Rectal smooth muscle tissue (tissue), 1 donor: Measurements from ENCODE around the gene ADD3.
A peak's percentile ranks its signal among the peaks of the same experiment; 100 is the strongest.

Experiments
- H3K27ac ChIP-seq: one replicate; pipeline ENCODE4 v1.7.0; 2013; ENCODE audit warnings: low read depth, low read length, inconsistent platforms
- H3K27me3 ChIP-seq: one replicate; pipeline ENCODE4 v1.7.0; 2013; ENCODE audit warnings: low read length; ENCODE audit not compliant: control insufficient read depth, insufficient read depth
- H3K36me3 ChIP-seq: one replicate; pipeline ENCODE4 v1.7.0; 2013; ENCODE audit warnings: low read length; ENCODE audit not compliant: control insufficient read depth, insufficient read depth
- H3K4me1 ChIP-seq: one replicate; pipeline ENCODE4 v1.7.0; 2013; ENCODE audit warnings: low read length; ENCODE audit not compliant: control insufficient read depth, insufficient read depth
- H3K4me3 ChIP-seq: one replicate; pipeline ENCODE4 v1.7.0; 2013; ENCODE audit warnings: low read length
- H3K9ac ChIP-seq: one replicate; pipeline ENCODE4 v1.7.0; 2013; ENCODE audit warnings: low read length

Gene ADD3

DNA sequence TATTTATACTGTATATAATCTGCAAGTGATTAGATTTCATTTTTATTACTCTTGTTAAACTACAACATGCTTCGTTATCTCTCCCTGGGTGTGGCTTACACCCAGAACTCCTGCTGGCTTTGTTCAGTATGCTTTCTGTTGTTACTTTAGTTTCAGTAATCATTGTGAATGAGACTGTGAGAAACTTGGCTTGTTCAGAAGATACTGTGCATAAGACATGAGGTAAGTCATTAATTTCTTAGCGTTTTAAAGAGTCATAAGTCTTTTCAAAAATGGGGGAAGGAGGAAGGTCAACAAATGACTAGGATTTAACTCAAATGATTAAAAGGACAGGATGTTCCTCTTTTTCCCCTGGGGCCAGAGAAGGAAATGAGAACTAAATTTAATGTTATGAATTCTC, 11.6 kb upstream of the ADD3 start:
- no peaks in the 10 kb centered on the region for H3K27me3 ChIP-seq
- no peaks in the 10 kb centered on the region for H3K36me3 ChIP-seq
- H3K4me1 ChIP-seq = peaks cover 3% of the 10 kb centered on the region
- no peak overlapping the region for H3K4me3 ChIP-seq
- H3K27ac ChIP-seq = no peak overlapping the region
- no peak overlapping the region for H3K9ac ChIP-seq

DNA sequence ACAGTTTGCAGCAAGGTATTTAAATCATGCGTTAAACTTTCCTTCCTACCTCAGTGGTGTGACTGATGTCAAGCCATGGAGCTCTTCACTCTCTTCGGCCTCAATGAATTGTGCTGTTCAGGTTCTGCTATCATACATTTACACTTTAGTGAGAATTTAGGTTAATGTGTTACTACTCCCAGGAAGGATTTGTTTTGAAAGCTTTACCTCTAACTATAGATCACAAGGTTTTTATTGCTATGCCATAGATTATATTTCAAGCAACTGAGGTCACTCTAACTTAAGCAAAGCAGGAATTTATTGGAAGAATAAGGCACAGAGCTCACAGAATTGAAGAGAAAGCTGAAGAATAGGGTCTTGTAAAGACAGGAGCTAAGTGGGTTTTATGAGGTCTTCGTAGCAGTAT, 11.0 kb upstream of the ADD3 start:
- Histone ChIP-seq H3K27ac (no peak overlapping the region), H3K27me3 (no peaks in the 10 kb centered on the region)

DNA sequence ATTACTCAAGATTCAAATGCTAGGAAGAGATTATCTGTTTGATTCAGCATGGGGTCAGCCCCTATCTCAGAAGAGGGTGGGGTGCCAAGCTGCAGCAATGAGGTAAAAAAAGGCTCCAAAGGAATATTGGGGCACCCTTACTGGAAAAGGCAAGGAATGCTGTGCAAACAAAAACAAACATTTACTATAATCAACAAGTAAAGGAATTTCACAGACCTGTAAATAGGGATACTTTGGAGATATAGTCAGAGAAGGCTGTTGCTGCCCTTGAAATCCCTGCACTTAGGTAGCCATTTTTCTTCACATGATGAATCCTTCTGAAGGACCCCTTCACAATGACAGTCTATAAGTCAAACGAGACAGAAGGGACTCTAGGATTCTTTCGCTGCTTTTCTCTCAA, 10.6 kb upstream of the ADD3 start:
- Histone ChIP-seq H3K4me1 (peaks cover 3% of the 10 kb centered on the region), H3K36me3 (no peaks in the 10 kb centered on the region), H3K9ac (no peak overlapping the region), H3K4me3 (no peak overlapping the region), H3K27me3 (no peaks in the 10 kb centered on the region), H3K27ac (no peak overlapping the region)

More for the DNA sequence above, 11.0 kb upstream of the ADD3 start:
- Histone ChIP-seq H3K4me1 (peaks cover 3% of the 10 kb centered on the region), H3K4me3 (no peak overlapping the region), H3K36me3 (no peaks in the 10 kb centered on the region), H3K9ac (no peak overlapping the region)

DNA sequence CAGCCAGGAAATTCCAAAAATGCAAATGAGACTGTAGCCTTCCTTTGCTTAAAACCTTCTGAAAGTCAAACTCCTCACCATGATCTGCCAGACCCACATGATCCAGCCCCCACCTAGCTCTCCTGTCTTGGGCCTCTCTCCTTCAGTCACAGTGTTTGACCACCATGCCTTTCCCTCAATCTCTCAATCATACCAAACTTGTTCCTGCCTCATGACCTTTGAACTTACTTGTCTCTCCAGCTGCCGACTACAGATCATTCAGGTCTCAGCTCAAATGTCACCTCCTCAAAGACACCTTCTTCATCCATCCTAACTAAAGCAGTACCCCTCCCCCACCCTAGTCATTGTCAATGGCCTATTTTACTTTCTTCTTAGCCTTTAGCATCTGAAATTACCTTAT, 9.3 kb upstream of the ADD3 start:
- Histone ChIP-seq H3K4me1 (peaks cover 3% of the 10 kb centered on the region), H3K36me3 (no peaks in the 10 kb centered on the region), H3K27ac (no peak overlapping the region)

DNA sequence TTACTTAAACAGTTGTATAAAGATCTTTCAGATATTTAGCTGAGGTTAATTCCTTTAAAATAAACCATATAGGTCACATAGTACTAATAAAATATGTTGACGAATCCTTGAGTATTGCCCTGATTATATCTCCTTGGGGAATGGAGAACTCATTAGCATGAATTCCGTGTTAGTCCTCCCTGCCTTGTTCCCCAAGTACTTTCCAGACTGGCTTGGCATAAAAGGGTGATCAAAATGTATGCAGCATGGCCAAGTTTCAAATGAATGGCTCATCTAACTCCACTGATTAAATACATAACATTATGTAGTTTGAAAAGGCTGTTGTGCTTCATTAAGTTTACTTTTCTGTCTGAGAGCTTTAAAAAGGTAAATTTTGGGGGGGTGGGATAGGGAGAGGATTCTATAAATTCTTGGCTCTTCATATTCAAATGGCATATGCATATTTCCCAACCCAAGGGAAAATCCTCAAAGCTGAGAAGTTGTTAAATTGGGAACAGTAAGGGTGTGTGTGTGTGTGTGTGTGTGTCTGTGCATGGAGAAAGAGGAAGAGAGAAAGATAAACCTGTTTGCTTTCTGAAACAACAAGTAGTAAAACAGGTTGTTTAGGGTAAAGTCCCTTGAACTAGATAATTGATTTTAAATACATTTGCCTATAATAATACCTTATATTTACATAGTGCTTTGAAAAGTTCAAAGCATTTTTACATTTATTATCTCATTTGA, 4.8 kb upstream of the ADD3 start:
- Histone ChIP-seq H3K27ac (no peak overlapping the region), H3K9ac (no peak overlapping the region), H3K4me1 (no peaks in the 10 kb centered on the region), H3K27me3 (no peaks in the 10 kb centered on the region), H3K36me3 (no peaks in the 10 kb centered on the region), H3K4me3 (no peak overlapping the region)

More for the DNA sequence above, 9.3 kb upstream of the ADD3 start:
- Histone ChIP-seq H3K27me3 (no peaks in the 10 kb centered on the region), H3K4me3 (no peak overlapping the region), H3K9ac (no peak overlapping the region)

DNA sequence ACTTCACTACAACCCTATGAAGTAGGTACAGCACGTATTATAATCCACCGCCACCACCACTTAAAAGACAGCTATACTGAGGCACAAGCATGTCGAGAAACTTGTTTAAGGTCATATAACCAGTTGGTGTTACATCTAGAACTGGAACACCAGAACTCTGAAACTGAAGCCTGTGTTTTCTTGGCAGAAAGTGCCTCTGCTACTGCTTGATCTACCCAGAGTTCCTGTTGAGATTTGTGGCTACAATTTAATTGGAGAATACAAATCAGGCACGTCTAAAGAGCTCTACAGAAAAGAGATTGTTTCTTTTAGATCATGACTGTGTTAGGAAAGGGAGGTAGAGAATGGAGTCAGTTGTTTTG, 4.3 kb upstream of the ADD3 start:
- Histone ChIP-seq H3K27me3 (no peaks in the 10 kb centered on the region), H3K27ac (no peak overlapping the region), H3K4me1 (no peaks in the 10 kb centered on the region), H3K9ac (no peak overlapping the region), H3K36me3 (no peaks in the 10 kb centered on the region), H3K4me3 (no peak overlapping the region)

DNA sequence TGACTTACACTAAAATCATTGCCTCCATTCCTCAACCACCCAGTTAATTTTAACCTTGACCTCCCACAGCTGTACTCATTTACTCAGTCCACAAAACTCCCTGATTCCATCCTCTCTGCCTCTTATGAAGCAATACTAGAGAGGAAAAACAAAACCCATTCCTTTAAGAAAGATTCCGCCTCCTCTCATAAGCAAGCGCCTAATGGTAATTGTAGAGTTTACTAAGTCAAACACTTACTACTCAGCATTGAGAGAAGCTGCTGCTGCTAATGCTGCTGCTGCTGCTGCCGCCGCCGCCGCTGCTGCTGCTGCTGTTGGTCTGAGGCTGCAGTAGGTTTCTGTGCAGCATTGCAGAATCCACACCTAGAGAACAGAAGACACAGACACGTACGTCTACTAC, 2.1 kb upstream of the ADD3 start:
- peak overlapping the region; percentile 58 for H3K4me3 ChIP-seq
- no peaks in the 10 kb centered on the region for H3K27me3 ChIP-seq
- peaks cover 5% of the 10 kb centered on the region for H3K4me1 ChIP-seq
- H3K27ac ChIP-seq = peak overlapping the region; percentile 46
- no peak overlapping the region for H3K9ac ChIP-seq
- no peaks in the 10 kb centered on the region for H3K36me3 ChIP-seq

DNA sequence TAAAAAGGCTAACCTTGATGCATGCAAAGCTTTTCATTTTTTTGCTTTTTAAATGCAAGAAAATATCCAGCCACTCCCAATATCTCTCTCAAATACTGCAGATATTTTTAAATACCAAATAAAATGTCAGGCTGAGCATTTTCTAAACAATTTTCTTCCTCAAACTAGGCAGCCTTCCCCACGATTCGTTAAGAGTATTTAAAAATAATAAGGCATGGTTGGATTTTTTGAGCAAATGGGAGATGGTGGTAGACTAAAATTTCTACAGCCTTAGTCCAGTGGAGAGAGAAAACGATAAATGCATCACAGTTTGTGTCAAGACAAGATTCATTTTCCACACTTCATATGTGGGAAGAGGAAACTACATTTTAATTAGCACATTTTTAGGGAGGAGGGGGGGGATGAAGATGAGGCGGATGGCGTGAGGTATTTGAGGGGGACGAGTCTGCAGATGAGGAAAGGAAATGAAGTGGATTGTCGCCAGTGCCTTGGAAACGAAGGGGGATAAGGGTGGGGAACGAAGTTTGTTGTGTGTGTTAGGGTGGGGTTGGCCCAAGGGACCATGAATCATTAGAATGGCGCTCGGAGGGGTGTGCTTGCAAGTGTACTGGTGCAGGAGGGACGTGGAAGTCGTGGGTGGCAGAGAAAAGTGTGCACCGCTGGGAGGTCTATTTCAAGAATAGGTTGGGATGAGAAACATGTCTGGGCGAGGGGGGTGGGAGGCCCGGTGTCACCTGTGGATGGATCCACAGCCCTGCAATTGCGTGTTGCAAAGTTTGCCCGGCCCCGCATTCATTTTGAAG, 1.2 kb upstream of the ADD3 start:
- H3K27me3 ChIP-seq = no peaks in the 10 kb centered on the region
- H3K4me3 ChIP-seq = peak overlapping the region; percentile 58
- H3K36me3 ChIP-seq = no peaks in the 10 kb centered on the region
- H3K27ac ChIP-seq = peak overlapping the region; percentile 75
- H3K4me1 ChIP-seq = peaks cover 7% of the 10 kb centered on the region
- H3K9ac ChIP-seq = peak overlapping the region; percentile 35

DNA sequence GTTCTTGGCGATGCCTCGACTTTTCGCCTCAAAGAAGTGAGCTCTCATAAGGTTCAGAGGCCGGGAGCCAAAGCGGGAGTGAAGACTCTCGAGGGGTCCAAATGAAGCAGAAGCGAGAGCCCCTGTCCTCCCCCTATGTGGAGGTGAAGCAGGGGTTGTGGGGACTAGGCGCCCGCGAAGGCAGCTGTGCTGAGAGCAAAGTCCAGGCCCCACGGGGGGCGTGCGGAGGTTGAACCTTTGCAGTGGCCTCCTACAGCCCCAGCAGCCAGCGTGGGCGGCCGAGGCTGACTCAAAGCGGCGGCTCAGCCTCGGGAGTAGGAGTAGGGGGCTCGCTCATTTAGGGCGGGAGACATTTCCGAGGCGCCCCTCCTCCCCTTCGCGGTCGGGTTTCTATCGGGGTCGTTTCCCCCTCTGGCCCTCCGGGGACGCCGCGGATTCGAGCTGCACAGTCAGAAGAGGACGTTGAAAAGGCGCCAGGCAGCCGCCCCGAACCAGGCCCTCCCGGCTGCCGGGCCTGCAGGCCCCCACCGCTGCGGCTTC, 553 bp upstream of the ADD3 start:
- no peaks in the 10 kb centered on the region for H3K36me3 ChIP-seq
- peak overlapping the region; percentile 35 for H3K9ac ChIP-seq
- peak overlapping the region; percentile 58 for H3K4me3 ChIP-seq
- peaks cover 7% of the 10 kb centered on the region for H3K4me1 ChIP-seq
- no peaks in the 10 kb centered on the region for H3K27me3 ChIP-seq
- H3K27ac ChIP-seq = peak overlapping the region; percentile 75

DNA sequence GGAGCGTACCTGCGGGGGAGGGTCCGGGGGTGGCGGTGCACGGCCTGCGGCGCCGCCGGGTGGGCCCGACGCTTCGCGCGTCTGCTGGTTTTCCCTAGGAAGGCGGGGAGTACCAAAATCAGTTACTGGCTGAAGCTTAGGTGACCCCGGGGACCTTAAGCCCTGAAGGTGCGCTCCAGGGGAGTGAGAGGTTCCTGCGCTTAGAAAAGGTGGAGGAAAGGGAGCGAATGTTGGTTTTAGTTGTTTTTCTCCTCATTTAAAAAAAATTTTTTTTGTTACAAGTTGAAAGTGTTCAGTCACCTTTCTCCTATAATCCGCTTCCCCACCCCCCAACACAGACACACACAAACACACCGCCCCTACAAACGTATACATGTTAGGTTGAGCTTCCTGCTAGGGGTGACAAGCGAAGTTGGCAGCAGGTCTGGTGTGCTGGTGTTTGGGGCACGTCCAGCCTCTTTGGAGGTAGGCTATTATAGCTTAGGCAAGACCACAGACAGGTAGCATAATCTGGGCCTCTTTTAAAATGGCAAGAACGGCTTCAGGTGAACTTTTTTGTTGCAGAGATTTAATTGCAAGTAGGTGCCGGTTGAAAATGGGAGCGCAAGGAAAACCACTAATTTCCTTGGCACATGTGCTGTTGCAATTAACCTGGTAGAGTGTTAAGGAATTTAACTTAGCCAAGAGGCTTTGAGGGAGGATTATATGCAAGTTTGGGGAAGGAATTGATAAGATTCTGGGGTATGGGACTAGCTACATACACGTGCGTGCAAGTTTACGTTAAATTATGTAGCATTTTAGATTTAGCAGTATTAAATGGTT, 945 bp downstream of the ADD3 start:
- Histone ChIP-seq H3K9ac (no peak overlapping the region), H3K36me3 (no peaks in the 10 kb centered on the region), H3K27me3 (no peaks in the 10 kb centered on the region), H3K4me3 (peak overlapping the region; percentile 83), H3K4me1 (peaks cover 7% of the 10 kb centered on the region), H3K27ac (peak overlapping the region; percentile 83)

DNA sequence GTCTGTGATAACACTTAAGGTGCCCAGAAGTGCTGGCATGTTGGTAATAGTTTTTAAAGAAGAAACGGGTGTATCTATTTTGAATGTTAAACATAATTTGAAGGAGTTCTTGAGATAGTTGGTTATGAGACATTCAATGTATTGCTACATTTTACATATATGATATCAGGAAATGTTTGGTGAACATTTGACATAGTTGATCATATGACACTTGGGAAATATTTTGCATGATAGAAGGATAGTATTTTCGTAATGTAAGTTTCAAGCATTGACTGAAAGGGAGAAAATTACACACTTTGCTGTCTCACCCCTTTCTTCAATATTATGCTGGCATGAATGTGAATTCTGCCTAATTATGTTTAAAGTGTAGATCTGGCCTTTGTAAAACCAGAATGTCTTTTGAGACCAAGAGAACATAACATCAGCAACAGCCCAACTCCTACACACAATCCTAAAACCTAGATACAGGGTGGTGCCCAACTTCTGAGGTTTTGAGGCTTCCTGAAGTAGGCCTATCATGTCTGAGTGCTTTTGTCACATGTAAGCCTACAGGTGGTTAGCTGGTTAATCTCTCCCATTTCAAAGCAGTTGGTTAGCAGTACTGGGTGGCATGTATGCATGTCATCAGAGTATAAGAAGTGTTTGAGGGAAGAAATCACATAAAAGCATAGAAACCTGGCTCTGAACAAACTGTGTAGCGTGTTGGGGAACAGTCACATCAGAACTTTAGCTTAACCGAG, 2.1 kb downstream of the ADD3 start:
- Histone ChIP-seq H3K4me1 (peaks cover 7% of the 10 kb centered on the region), H3K36me3 (no peaks in the 10 kb centered on the region), H3K27me3 (no peaks in the 10 kb centered on the region), H3K27ac (no peak overlapping the region), H3K4me3 (peak overlapping the region; percentile 83), H3K9ac (no peak overlapping the region)
